CD4-positive, alpha-beta T cell treated with Interleukin-6 for 4 hours (primary cell): ENCODE results near the gene SYCP2.
"Not testable (repeated sequence)": the region's sequence is repeated elsewhere in the genome, so short reads cannot be mapped to it uniquely, and the experiment has no call there.

Experiments used
- DNase-seq: peaks from one replicate; pipeline ENCODE4 v3.0.0-alpha.2; 2020; ENCODE audit warnings: mixed read lengths

Gene SYCP2, protein sequence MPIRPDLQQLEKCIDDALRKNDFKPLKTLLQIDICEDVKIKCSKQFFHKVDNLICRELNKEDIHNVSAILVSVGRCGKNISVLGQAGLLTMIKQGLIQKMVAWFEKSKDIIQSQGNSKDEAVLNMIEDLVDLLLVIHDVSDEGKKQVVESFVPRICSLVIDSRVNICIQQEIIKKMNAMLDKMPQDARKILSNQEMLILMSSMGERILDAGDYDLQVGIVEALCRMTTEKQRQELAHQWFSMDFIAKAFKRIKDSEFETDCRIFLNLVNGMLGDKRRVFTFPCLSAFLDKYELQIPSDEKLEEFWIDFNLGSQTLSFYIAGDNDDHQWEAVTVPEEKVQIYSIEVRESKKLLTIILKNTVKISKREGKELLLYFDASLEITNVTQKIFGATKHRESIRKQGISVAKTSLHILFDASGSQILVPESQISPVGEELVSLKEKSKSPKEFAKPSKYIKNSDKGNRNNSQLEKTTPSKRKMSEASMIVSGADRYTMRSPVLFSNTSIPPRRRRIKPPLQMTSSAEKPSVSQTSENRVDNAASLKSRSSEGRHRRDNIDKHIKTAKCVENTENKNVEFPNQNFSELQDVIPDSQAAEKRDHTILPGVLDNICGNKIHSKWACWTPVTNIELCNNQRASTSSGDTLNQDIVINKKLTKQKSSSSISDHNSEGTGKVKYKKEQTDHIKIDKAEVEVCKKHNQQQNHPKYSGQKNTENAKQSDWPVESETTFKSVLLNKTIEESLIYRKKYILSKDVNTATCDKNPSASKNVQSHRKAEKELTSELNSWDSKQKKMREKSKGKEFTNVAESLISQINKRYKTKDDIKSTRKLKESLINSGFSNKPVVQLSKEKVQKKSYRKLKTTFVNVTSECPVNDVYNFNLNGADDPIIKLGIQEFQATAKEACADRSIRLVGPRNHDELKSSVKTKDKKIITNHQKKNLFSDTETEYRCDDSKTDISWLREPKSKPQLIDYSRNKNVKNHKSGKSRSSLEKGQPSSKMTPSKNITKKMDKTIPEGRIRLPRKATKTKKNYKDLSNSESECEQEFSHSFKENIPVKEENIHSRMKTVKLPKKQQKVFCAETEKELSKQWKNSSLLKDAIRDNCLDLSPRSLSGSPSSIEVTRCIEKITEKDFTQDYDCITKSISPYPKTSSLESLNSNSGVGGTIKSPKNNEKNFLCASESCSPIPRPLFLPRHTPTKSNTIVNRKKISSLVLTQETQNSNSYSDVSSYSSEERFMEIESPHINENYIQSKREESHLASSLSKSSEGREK (N-terminal part only)

DNA sequence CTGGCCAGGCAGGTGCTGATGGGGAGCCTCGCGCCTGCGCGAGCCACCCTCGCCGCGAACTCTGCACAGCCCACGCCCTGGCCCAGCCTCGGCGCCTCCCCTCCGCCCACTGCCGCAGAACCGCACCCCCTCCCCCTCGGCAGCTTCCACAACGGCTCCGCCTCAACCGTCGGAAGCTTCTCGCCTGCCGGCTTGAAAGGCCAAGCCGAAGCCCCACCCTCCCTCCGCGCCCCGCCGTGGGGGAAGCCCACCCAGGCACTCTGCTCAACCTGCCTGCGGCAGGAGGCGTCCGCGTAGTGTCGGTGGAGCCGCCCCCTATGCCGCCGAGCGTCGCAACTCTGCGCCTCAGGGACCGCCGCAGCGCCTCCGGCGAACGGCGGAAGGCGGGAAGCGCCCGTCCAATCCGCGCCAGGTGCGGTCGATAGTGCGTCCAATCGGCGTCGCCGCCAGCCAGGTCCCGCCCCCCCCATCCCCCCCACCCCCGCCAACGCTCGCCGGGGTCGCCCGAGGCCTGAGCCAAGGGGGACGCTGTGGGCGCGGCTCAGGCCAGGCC is at the start of gene SYCP2:
SYCP2 (minus strand) TSS at position 342 of the 553 bp plus-strand sequence. CDS start 11,224 bp downstream, outside the sequence.
- DNase-seq, result peak; percentile 75

DNA sequence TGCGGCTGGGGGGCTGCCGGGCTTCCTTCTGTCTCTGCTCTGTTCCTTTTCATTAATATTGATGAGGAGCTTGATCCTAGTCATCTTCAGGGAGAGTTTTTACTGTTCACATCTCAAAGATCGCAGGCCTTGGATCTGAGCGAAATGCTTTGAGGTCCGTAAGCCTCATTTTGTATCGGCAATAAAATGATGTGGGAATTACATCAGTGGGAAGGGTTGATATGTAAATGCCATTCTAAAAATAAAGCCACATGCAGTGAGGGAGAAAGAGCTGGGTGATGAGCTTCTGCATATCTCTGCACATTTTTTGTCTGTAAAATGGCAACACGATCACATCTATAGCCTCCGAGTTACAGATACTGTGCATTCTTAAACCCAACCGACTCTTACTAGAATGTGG is 49.6 kb upstream of the SYCP2 start:
- DNase-seq, result no peak

DNA sequence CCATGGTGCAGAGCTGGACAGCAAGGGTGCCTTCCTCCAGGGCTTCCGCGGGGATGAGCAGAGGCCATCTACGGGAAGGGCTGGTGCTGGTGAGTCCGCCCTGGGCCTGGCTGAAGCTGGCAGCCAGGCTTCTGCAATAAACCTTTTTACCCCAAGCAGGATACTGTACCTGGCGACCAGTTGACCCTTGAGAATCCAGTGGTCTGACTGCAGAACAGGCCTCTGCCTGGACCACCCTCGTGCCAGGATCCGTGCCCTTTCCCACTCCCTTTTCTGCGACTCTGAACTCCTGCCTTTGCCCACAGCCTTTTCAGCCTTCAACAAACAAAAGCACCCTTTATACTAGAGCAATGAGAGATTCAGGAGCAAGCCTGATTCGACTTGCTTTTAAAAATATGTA is 43.6 kb upstream of the SYCP2 start:
- DNase-seq, result no peak

DNA sequence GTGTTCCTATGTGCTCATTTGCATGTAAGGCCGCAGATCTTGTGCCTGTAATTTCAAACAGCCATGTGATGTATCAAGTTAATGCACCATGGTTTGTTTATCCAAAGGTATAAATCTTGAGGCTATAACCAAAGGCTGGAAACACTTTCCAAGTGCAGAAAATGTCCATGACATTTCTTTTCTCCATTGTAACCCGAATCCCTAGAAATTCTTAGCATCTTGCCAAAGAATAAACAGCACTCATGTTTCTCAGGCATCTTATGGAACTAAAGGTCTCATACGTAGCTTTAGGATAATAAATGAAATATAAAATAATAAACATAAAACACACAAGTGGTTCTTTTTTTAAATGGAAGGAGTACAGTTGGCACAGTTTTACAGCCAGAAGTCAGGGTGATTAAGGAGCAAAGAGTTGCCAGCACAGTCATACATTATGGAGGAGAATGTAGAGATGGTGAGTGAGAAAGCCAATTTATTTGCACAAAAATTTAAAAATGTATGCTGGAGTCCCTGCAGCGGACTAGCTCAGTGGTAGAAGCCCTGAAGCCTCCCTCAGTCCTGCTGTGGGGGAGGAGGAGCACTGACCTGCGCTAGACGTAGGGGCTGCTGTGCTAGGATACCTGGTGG is 42.8 kb upstream of the SYCP2 start:
- no peak for DNase-seq

DNA sequence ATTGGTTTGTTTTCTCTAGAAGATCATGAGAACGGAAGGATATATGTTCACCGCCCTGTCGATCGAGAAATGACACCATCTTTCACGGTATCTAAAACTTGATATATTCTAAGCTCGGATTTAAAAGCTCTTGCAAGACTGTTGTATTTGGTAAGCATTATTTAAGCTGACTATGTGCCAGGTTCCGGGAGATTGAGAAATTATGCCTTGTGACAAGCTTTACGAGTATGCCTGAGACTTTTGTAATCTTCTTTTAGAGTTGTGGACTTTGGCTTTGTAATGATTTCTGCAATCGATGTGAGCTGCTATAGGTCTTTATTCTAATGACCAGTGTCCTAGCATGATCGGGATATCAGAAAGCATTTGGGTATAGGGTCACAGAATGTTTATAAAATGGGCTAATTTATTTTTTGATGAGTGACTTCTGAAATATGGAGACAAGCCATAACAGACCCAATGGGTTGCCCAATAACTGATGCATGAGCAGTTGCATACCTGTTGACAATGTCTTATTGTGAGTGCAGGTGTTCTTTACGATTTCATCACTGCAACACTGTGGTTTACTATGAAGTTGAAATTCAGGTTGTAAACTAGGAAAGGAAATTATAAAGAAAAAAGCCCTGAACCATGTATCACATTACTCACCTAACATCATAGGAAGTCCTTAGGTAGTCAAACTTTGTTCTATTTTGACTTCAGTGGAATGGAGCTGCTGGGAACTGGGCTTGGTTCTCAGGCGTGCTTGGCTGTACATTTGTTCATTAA is 38.8 kb upstream of the SYCP2 start:
- DNase-seq, result no peak

DNA sequence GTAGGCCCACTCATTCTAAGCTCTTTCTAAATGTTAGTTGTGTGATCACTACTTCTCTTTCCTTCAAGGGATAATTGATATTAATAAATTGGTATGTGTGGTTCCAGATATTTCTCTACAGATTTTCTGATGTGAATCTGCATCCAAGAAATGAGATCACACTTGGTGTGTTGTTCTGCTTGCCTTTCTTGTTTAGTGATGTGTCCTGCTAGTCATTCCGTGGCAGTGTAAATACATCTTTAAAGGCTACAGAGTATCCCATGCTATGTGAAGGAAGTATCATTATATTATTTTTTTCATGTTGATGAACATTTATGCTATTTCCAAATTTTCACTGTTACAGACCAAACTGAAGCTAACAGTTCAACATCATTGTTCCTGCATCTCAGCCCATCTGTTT is 38.0 kb upstream of the SYCP2 start:
- DNase-seq, result no peak

DNA sequence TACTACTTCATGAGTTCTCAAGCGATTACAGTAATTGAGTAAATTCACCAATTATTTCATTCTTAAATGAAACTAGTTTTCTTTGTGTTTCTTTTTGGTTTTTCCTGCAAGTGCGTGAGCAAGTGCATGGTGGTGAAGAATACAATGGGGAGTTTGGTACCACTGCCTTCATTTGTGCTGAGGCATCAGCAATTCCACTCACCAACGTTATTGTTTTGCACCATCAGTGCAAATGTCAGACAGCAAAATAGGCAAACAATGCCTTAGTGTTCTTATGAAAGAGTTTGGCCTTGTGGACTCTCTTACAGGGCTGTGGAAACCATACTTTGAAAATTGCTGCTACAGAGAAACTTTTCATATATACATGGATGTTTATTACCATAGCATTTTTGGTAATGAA is 33.0 kb upstream of the SYCP2 start:
- no peak for DNase-seq

DNA sequence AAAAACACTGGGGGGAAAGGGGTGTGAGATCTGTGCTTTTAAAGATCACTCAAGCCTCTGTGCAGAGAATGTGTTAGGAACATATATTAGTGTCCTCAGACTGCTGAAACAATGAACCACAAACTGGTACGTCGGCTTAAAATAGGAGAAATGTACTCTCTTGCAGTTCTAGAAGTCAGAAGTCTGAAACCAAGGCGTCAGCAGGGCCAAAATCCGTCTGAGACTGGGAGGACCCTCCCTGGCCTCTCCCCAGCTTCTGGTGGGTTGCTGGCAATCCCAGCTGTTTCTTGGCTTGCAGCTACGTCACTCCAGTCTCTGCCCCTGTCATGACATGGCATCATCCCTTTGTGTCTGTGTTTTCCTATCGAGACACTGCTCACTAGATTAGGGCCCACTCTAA is 28.7 kb upstream of the SYCP2 start:
- DNase-seq, result no peak

DNA sequence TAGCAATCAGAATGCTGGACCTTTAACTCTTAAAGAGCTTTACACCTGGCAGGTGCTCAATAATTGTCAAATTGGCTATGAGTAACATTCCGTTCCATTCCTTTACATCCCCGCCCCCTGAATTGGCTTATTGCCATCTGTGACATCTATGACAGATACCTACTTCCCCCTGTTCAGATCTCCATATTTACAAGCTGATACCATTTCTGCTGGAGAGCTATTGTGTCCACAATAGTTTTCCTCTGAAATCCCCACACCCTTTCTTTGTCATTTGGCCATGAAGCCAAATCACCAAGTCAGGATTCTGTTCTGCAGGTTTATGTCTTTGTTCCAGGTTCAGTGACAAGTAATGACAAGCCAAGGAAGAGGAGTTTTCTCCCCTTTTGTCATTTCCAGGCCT is 28.0 kb upstream of the SYCP2 start:
- no peak for DNase-seq

DNA sequence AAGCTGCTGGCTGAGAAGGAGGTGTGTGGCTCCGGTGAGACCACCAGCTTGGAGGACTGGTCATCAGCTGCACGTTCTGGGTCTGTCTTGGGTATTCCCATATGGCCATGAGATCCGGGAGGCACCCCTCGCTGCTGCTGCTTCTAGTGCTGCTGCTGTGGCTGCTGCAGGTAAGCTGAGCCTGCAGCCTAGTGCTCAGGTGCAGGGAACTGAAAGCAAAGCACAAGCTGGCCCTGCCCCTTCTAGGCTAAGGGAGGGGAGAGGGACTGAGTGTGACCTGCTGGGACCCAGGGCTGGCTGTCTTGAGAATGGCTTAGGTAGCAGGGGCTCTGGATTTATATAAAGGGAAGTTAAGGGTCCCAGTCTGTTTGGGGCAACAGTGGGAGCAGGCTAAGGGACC is 25.2 kb upstream of the SYCP2 start:
- no peak for DNase-seq

DNA sequence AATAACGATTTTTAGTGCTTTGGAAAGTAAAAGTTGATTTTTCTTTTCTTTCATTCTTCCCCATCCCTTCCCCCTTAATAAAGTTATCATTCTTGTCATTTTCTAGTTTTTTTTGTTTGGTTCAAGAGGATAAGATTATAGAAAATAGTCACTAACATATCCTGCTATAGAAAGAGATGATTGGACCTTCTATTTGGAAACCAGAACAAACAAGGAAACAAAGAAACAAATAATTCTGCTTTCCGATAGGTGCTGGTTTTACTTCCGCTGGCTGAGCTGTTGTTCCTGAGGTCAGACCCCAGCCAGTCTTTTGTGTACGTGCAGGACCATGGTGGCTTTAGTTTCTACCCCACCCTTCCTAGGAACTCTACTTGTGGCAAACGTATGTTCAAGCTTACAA is 24.7 kb upstream of the SYCP2 start, which contains the start of gene CDH26:
CDH26 (plus strand) TSS at position 301 of the 400 bp plus-strand sequence. CDS start 304 bp downstream, outside the sequence.
- DNase-seq, result no peak

DNA sequence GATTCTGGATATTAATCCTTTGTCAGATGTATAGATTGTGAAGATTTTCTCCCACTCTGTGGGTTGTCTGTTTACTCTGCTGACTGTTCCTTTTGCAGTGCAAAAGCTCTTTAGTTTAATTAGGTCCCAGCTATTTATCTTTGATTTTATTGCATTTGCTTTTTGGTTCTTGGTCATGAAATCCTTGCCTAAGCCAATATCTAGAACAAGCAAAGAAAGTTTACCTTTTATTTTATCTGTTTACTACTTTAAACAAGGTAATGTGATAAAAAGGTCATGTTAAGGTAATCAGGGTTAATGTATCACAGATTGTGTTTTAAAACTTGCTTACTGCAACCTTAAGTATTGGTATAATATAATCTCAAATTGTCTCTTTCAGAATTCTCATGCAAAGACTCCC is 24.1 kb upstream of the SYCP2 start:
- not testable (repeated sequence) for DNase-seq

DNA sequence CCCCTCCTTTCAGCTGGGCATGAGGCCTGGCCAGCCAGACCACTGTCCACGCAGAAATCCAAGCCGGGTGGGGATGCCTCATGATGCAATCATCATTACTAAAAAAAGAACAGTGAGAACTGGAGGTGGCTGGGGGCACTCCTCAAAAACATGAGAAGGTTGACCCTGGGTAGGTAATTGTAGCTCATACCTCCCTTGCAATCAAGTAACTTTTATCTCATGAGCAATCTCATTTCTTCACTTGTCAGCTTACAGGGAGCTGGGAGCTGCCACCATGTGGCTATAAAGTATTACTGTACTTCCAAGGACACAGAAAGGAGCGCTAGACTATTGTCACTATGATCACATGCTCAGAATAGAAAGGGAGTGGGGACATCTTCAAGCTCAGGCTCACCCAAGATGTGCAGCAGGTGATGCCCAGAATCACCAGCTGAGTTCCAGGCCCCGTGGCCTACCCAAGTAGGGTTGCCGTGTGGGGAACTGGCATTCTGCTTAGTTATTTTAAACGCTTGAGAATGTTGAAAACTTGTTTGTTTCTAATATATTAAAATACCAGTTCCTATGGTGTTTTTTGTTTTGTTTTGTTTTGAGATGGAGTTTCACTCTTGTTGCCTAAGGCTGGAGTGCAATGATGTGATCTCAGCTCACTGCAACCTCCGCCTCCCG is 21.8 kb upstream of the SYCP2 start:
- no peak for DNase-seq

DNA sequence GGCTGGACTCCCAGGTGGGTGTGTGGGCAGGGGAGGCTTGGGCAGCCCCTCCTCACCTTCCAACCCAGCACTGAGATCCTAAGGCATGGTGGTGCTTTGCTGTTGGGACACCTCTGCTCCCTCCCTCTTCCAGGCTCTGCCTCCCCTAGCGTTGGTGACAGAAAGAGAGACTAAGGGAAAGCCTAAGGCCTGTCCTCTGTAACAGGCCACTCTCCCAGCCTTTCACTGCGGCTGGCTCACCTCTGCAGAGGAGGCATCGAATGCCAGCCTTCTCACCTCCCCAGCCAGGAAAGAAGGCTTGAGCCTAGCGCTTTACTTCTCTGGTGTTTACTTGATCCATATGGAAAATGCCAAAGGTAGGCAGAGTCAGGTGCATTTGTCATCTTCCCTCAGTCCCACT is 21.3 kb upstream of the SYCP2 start:
- DNase-seq, result no peak

DNA sequence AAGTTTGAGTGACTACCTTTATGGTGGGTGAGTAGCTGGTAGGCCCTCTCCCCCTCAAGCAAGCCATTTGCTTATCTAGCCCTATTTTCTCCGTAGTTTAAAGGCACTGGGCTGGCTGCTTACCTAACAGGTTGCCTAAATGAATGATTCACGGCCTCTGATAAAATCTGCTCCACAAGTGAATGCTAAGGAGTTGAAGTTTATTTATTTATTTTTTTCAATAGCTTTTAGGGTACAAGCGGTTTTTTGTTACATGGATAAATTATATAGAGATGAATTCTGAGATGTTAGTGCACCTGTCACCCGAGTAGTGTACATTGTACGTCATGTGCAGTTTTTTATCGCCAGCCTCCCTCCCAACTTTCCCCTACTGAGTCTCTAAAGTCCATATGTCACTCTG is 16.5 kb upstream of the SYCP2 start:
- no peak for DNase-seq

DNA sequence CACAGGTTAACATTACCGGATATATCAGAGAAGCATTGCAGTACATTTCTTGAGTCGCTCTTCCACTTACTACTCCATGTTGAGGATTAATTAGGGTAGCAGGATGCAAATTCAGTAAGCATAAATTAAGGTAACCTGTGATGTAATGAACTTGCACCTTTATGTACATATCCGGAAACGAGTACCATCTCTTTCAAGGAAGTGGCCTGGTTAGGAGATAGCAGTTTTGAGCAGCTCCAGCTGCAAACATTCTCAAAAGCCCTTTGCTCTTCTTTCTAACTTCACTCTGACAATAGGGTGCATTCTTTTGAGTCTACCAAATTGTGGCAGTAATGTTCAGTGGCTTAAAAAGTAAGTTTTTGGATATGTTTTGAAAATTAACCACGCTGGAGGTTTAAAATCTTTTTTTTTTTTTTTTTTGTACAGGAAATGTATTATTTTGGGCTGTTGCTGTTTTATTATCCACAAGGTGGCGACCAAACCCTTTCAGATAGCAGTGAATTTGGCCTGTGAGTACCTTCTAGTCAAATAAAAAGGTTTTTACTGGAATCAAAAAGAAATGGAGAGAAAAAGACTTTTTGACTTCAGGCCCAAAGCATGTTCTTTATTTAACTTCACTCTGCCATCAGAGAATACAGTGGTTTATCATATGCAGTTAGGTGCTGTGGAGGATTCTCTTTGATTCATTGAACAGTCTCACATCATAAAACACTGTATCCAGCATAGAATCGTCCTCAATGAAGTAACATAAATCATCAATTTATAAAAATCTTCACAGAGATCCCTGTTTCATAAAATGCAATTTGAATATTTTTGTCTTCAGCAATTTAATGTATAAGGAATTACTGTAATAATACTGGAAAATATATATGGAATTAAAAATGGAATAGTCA is 15.6 kb upstream of the SYCP2 start:
- DNase-seq, result peak; percentile 51

DNA sequence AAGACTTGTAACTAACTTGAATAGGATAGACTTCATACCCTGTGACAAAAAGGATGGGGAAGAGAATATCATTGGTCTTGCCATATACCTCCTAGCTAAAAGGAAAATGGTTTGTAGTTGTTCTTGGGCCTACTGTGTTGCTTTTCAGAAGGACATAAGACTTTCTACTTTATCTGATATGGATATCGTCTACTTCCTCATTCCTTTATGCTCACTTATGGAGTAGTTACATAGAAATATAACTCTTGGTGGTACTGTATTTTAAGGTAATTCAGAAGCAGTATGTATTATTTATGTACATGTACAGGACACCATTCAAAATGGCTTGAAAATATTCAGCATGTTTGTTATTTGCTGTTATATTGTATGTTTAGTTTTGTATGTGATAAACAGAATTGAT is 14.8 kb upstream of the SYCP2 start:
- DNase-seq, result no peak

DNA sequence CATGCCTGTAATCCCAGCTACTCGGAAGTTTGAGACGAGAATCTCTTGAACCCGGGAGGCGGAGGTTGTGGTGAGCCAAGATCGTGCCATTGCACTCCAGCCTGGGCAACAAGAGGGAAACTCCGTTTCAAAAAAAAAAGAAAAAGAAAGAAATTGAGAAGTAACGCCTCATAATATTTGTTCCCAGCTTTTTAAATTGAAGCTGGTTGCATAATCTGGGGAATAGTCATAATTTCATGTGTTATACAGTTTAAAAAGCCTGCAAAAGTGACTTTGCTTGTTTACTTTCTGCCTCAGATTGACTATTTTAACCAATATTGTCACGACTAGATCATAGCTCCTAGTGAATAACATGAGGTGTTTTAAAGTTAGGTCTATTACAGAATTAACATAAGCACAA is 13.9 kb upstream of the SYCP2 start:
- no peak for DNase-seq

DNA sequence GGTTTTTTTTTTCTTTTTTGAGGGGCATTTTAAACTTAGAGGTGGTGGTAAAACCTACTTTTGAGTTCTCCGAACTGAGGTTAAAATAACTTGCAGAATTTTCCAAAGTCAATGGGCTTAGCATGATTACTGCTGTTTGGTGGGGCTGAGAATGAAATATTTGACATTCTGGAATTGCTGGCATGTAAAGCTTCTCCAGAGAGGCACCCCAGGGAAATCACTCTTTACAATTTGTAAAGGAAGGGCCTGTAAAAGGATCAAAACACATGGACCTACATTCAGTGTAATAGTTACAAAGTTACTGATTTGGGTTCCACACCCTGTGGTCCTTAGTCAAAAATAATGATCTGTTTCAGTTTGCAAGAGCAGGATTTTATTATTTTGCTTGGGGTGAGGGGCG is 12.3 kb upstream of the SYCP2 start:
- no peak for DNase-seq

DNA sequence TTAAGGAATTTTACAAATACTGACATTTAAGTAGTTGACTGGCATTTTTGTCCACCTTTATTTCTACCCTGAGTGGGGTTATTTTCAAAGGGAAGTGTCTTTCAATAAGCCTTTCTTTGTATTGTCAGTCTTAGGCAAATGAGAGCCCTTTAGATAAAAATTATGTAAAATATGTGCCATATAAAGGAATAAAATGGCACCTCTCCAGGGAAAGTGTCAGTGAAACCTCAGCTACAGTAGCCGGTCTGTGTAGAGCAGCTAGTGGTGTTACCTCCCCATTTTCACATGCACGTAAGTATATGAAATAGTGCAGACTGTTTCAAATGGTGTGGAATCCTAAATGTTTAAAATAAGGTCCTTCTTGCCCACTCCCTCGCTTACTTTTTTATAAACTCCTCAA is 11.7 kb upstream of the SYCP2 start:
- no peak for DNase-seq
